ENCODE results near the gene PLCD1.

- no peak for TF ChIP-seq POLR2A (IDR thresholded peaks at IDR 0.05)
- no peak for TF ChIP-seq POLR2AphosphoS5 (IDR thresholded peaks at IDR 0.05)
Measured at GRCh38 chr3:38030126-38031021, 932 bp upstream of the PLCD1 start.

Measured in gastroesophageal sphincter (tissue), 2 donors.